Common myeloid progenitor, CD34-positive (primary cell): ENCODE measurements around the gene RNF212.
A peak's percentile ranks its signal among the peaks of the same experiment; 100 is the strongest.
"Not testable (repeated sequence)": the region's sequence is repeated elsewhere in the genome, so short reads cannot be mapped to it uniquely, and the experiment has no call there.

Experiments
- CTCF ChIA-PET: fragments of 350-600 bp; sonication (Branson Sonifier 250); formaldehyde crosslinking; loops from one replicate; lab custom pipeline; 2021; ENCODE audit warnings: antibody characterized with exemption; lab: Charles Lee
- POLR2A ChIA-PET: fragments of 350-600 bp; sonication (Branson Sonifier 250); formaldehyde crosslinking; loops from one replicate; lab custom pipeline; 2021; ENCODE audit warnings: antibody characterized with exemption; lab: Charles Lee
- DNase-seq, 3 donors: peaks; one replicate each; pipeline versions ENCODE4 v3.0.0 to v3.0.0-alpha.2; 2013
- H3K27ac ChIP-seq, 2 experiments: 1 replicate in 1 of 2; 2 replicates in 1 of 2; pipeline ENCODE4 v1.7.0; 2013; ENCODE audit warnings: inconsistent platforms in 2 of 2, low read length in 2 of 2, mild to moderate bottlenecking in 2 of 2, low read depth in 1 of 2, moderate library complexity in 1 of 2; ENCODE audit not compliant: severe bottlenecking in 2 of 2, insufficient read depth in 1 of 2, poor library complexity in 1 of 2
- H3K27me3 ChIP-seq, 5 experiments: replicated peaks in 2 of 5; 1 replicate in 3 of 5; 2 replicates in 2 of 5; pipeline versions ENCODE4 v1.6.1 to v1.7.0; 2013; ENCODE audit warnings: low read length in 4 of 5, mild to moderate bottlenecking in 2 of 5, moderate library complexity in 2 of 5, inconsistent platforms in 1 of 5; ENCODE audit not compliant: insufficient read depth in 5 of 5, control insufficient read depth in 4 of 5
- H3K36me3 ChIP-seq, 4 experiments: 1 replicate in 2 of 4; 2 replicates in 2 of 4; pipeline versions ENCODE4 v1.6.1 to v1.7.0; 2013; ENCODE audit warnings: low read length in 3 of 4, control low read depth in 1 of 4, mild to moderate bottlenecking in 1 of 4; ENCODE audit not compliant: control insufficient read depth in 4 of 4, insufficient read depth in 4 of 4
- H3K4me1 ChIP-seq, 4 experiments: 1 replicate in 3 of 4; 2 replicates in 1 of 4; pipeline versions ENCODE4 v1.6.1 to v1.7.1; 2013; ENCODE audit warnings: low read length in 3 of 4, mild to moderate bottlenecking in 3 of 4, control low read depth in 1 of 4, inconsistent platforms in 1 of 4, moderate library complexity in 1 of 4; ENCODE audit not compliant: control insufficient read depth in 4 of 4, insufficient read depth in 4 of 4; ENCODE audit errors: control extremely low read depth in 1 of 4
- H3K4me3 ChIP-seq, 7 experiments: 1 replicate in 4 of 7; 2 replicates in 3 of 7; pipeline versions ENCODE4 v1.5.1 to v1.7.0; 2013; ENCODE audit warnings: mild to moderate bottlenecking in 7 of 7, low read length in 6 of 7, moderate library complexity in 6 of 7, inconsistent platforms in 2 of 7, low read depth in 2 of 7, control low read depth in 1 of 7; ENCODE audit not compliant: insufficient read depth in 4 of 7, control insufficient read depth in 1 of 7; ENCODE audit errors: extremely low read depth in 1 of 7
- H3K9me3 ChIP-seq, 5 experiments: 1 replicate in 4 of 5; 2 replicates in 1 of 5; pipeline versions ENCODE4 v1.6.1 to v1.7.1; 2013; ENCODE audit warnings: low read length in 4 of 5, mild to moderate bottlenecking in 2 of 5, inconsistent platforms in 1 of 5, low read depth in 1 of 5, moderate library complexity in 1 of 5; ENCODE audit not compliant: control insufficient read depth in 4 of 5, insufficient read depth in 2 of 5; ENCODE audit errors: control extremely low read depth in 1 of 5
- WGBS: methylation state at CpG from one replicate; pipeline ENCODE4 v1.1.5; 2013; ENCODE audit not compliant: insufficient coverage; 5-methylcytosine and 5-hydroxymethylcytosine counted together

Gene RNF212

GRCh38 chr4:1136048-1136447 is 22.7 kb upstream of the RNF212 start:
- H3K9me3 ChIP-seq, result no peaks in the 10 kb centered on the region
- WGBS, result 92% methylated on average over 2 of the region's 4 CpGs
- ChIA-PET POLR2A (no interaction called here), CTCF (interaction anchor here (1.1 to 2.1 kb wide), 2 partner anchors 150 to 216 kb away, joined by 3 to 5 read pairs; no protein-coding TSS in a partner anchor)
- peak in 2 of 3 donors; percentile 43 to 63 for DNase-seq
- peaks cover 0 to 7% (median 3%) of the 10 kb centered on the region in 5 experiments for H3K27me3 ChIP-seq
- peaks cover 0 to 12% (median 5%) of the 10 kb centered on the region in 4 experiments for H3K4me1 ChIP-seq
- H3K36me3 ChIP-seq, result no peaks in the 10 kb centered on the region
- H3K4me3 ChIP-seq, result no peak overlapping the region
- no peak overlapping the region for H3K27ac ChIP-seq

GRCh38 chr4:1133033-1133432 is 19.7 kb upstream of the RNF212 start:
- 65% methylated on average over 7 of the region's 8 CpGs for WGBS
- H3K36me3 ChIP-seq, result no peaks in the 10 kb centered on the region
- no peaks in the 10 kb centered on the region for H3K9me3 ChIP-seq
- CTCF ChIA-PET, result interaction anchor here (0.6 to 1.3 kb wide), 2 partner anchors 17 to 309 kb away, joined by 3 read pairs; no protein-coding TSS in a partner anchor
- H3K4me3 ChIP-seq, result no peak overlapping the region
- POLR2A ChIA-PET, result no interaction called here
- peaks cover 0 to 16% (median 5%) of the 10 kb centered on the region in 4 experiments for H3K4me1 ChIP-seq
- peaks cover 0 to 5% (median 0%) of the 10 kb centered on the region in 5 experiments for H3K27me3 ChIP-seq
- H3K27ac ChIP-seq, result no peak overlapping the region
- no peak for DNase-seq

GRCh38 chr4:1130316-1131186 is 17.2 kb upstream of the RNF212 start:
- DNase-seq, result peak; percentile 71 to 88 (median 81)
- ChIA-PET CTCF (interaction anchor here (0.7 to 3.0 kb wide), 25 partner anchors 8 to 226 kb away, joined by 3 to 32 read pairs (median 3); partner anchors contain the start of gene UVSSA), POLR2A (no interaction called here)
- H3K4me1 ChIP-seq, result peaks cover 0 to 4% (median 0%) of the 10 kb centered on the region in 4 experiments
- 2% methylated on average over 7 of the region's 13 CpGs for WGBS
- H3K27ac ChIP-seq, result no peak overlapping the region
- no peaks in the 10 kb centered on the region for H3K36me3 ChIP-seq
- no peaks in the 10 kb centered on the region for H3K9me3 ChIP-seq
- H3K27me3 ChIP-seq, result peaks cover 0 to 5% (median 0%) of the 10 kb centered on the region in 5 experiments
- no peak overlapping the region for H3K4me3 ChIP-seq

- POLR2A ChIA-PET, result no interaction called here
Measured at GRCh38 chr4:1126506-1126905, 13.1 kb upstream of the RNF212 start.

GRCh38 chr4:1125466-1125865 is 12.1 kb upstream of the RNF212 start:
- H3K27ac ChIP-seq, H3K9me3 ChIP-seq, CTCF ChIA-PET, H3K4me3 ChIP-seq, H3K27me3 ChIP-seq, POLR2A ChIA-PET, DNase-seq, H3K4me1 ChIP-seq, H3K36me3 ChIP-seq: not testable (repeated sequence)
- no CpG with 5 or more reads among the region's 4 CpGs for WGBS

More at GRCh38 chr4:1126506-1126905, 13.1 kb upstream of the RNF212 start:
- CTCF ChIA-PET, result no interaction called here
- Histone ChIP-seq H3K9me3 (no peaks in the 10 kb centered on the region), H3K27ac (no peak overlapping the region), H3K36me3 (no peaks in the 10 kb centered on the region), H3K4me1 (peaks cover 0 to 4% (median 0%) of the 10 kb centered on the region in 4 experiments), H3K4me3 (no peak overlapping the region), H3K27me3 (peaks cover 0 to 5% (median 3%) of the 10 kb centered on the region in 5 experiments)
- WGBS, result no CpG with 5 or more reads among the region's 1 CpG
- no peak for DNase-seq

GRCh38 chr4:1124818-1125217 is 11.5 kb upstream of the RNF212 start:
- no peaks in the 10 kb centered on the region for H3K4me1 ChIP-seq
- H3K27me3 ChIP-seq, result peaks cover 0 to 4% (median 3%) of the 10 kb centered on the region in 5 experiments
- H3K9me3 ChIP-seq, result no peaks in the 10 kb centered on the region
- DNase-seq, result no peak
- H3K4me3 ChIP-seq, result no peak overlapping the region
- H3K27ac ChIP-seq, result no peak overlapping the region
- POLR2A ChIA-PET, result no interaction called here
- H3K36me3 ChIP-seq, result no peaks in the 10 kb centered on the region
- CTCF ChIA-PET, result no interaction called here
- 85% methylated on average over 2 of the region's 4 CpGs for WGBS

- Histone ChIP-seq H3K4me3 (no peak overlapping the region), H3K36me3 (no peaks in the 10 kb centered on the region), H3K9me3 (no peaks in the 10 kb centered on the region), H3K4me1 (no peaks in the 10 kb centered on the region), H3K27me3 (peaks cover 0 to 6% (median 4%) of the 10 kb centered on the region in 5 experiments), H3K27ac (no peak overlapping the region)
- WGBS, result 100% methylated on average over 2 of the region's 3 CpGs
- DNase-seq, result no peak
- ChIA-PET CTCF (interaction anchor here (0.8 kb wide), 1 partner anchor 8 kb away, joined by 3 read pairs; no protein-coding TSS in a partner anchor), POLR2A (no interaction called here)
Measured at GRCh38 chr4:1122505-1122904, 9.1 kb upstream of the RNF212 start.
